Upper lobe of left lung (tissue), 4 donors: Measurements from ENCODE around the gene MN1.

ENCODE experiments used
- EP300 ChIP-seq, 4 donors: sonication (generic); formaldehyde crosslinking; IDR thresholded peaks; one replicate each; pipeline ENCODE4 v1.5.1; 2017; ENCODE audit warnings: antibody characterized with exemption in 4 of 4, control low read depth in 2 of 4
- POLR2A ChIP-seq, 4 donors: fragments of 450-650 bp; IDR thresholded peaks; one replicate each; pipeline ENCODE4 v1.5.1; 2016 to 2017; ENCODE audit warnings: antibody characterized with exemption in 4 of 4, mild to moderate bottlenecking in 2 of 4
- POLR2AphosphoS5 ChIP-seq, 2 donors: sonication (generic); formaldehyde crosslinking; IDR thresholded peaks; one replicate each; pipeline ENCODE4 v1.5.1; 2017; ENCODE audit warnings: antibody characterized with exemption in 2 of 2
- TF ChIP-seq, protein P1 (sequence below), 6 experiments: fragments of 450-650 bp in 4 of 6; fragments of 200-600 bp in 2 of 6; sonication (generic) in 2 of 6; IDR thresholded peaks; one replicate each; pipeline ENCODE4 v1.5.1; 2016 to 2019; ENCODE audit warnings: antibody characterized with exemption in 6 of 6

DNA sequence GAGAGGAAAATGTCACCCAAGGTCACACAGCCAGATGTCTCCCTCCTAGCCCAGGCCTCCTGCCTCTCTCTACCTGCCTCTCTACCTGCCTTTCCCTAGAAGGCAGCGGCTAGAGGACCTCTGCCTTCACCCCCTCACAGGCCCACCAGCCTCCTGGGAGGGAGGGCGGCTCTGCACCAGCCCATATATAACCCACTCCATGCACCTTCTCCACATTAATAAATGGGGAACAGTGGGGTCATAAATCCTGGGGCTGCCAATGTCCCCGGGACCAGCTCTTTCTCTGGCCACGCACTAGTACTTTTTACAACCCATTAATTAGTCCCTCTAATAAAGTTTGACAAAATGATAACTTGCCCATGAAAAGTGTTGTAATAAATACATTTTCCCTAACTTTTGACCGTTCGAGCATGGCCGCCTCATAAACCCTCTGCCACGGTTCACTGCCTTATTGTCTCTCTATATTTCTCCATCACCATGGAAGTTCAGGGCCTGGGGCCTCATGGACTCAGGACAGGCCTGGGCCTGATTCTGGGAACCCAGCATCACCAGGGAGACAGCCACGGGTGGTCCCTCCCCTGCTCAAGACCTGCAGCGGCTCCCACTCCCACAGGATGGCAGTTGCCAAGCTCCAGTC, 102.1 kb downstream of the MN1 start:
- TF ChIP-seq, protein P1, sequence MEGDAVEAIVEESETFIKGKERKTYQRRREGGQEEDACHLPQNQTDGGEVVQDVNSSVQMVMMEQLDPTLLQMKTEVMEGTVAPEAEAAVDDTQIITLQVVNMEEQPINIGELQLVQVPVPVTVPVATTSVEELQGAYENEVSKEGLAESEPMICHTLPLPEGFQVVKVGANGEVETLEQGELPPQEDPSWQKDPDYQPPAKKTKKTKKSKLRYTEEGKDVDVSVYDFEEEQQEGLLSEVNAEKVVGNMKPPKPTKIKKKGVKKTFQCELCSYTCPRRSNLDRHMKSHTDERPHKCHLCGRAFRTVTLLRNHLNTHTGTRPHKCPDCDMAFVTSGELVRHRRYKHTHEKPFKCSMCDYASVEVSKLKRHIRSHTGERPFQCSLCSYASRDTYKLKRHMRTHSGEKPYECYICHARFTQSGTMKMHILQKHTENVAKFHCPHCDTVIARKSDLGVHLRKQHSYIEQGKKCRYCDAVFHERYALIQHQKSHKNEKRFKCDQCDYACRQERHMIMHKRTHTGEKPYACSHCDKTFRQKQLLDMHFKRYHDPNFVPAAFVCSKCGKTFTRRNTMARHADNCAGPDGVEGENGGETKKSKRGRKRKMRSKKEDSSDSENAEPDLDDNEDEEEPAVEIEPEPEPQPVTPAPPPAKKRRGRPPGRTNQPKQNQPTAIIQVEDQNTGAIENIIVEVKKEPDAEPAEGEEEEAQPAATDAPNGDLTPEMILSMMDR (IDR thresholded peaks at IDR 0.05) = no peak
- TF ChIP-seq POLR2AphosphoS5 (IDR thresholded peaks at IDR 0.05) (no peak), POLR2A (IDR thresholded peaks at IDR 0.05) (no peak), EP300 (IDR thresholded peaks at IDR 0.05) (no peak)
